Neural cell (in vitro differentiated cells): ENCODE results near the gene PANX2. TPM values are rescaled to one million over a fixed set of nuclear protein-coding genes. Genes with fewer than 3 reads are reported as not detected.

Experiments used
- H2AFZ ChIP-seq: fragments of 200-600, 300-800 bp; sonication (generic), shearing (Covaris generic); 2 replicates; pipeline ENCODE4 v1.6.0; 2014; ENCODE audit warnings: low read depth, mild to moderate bottlenecking, antibody characterized with exemption, low read length, moderate library complexity
- H3F3A ChIP-seq: fragments of 200-600 bp; shearing (Covaris generic); 2 replicates; pipeline ENCODE4 v1.6.1; 2016; ENCODE audit warnings: mild to moderate bottlenecking, moderate library complexity, mixed read lengths, antibody characterized with exemption, low read length; ENCODE audit not compliant: insufficient read depth, poor library complexity, severe bottlenecking
- H3K27ac ChIP-seq: fragments of 200-600, 300-800 bp; sonication (generic), shearing (Covaris generic); 2 replicates; pipeline ENCODE4 v1.5.1; 2014; ENCODE audit warnings: mild to moderate bottlenecking, low read length, moderate library complexity
- H3K27me3 ChIP-seq: fragments of 300-800, 200-600 bp; sonication (generic), shearing (Covaris generic); 2 replicates; pipeline ENCODE4 v1.6.0; 2014; ENCODE audit warnings: mild to moderate bottlenecking, low read depth, low read length, moderate library complexity; ENCODE audit not compliant: insufficient read depth
- H3K36me3 ChIP-seq: fragments of 300-800, 200-600 bp; sonication (generic), shearing (Covaris generic); 2 replicates; pipeline ENCODE4 v1.5.1; 2014; ENCODE audit warnings: mild to moderate bottlenecking, antibody characterized with exemption, low read length, moderate library complexity; ENCODE audit not compliant: insufficient read depth
- H3K4me2 ChIP-seq: fragments of 300-800, 200-600 bp; sonication (generic), shearing (Covaris generic); 2 replicates; pipeline ENCODE4 v1.6.0; 2014; ENCODE audit warnings: mild to moderate bottlenecking, low read length
- H3K4me3 ChIP-seq: fragments of 300-800, 200-600 bp; sonication (generic), shearing (Covaris generic); 2 replicates; pipeline ENCODE4 v1.5.1; 2014; ENCODE audit warnings: mild to moderate bottlenecking, low read length, moderate library complexity
- H3K79me2 ChIP-seq: fragments of 200-600 bp; shearing (Covaris generic); replicated peaks from 2 replicates; pipeline ENCODE4 v1.6.0; 2014; ENCODE audit warnings: mild to moderate bottlenecking, low read length, moderate library complexity; ENCODE audit not compliant: insufficient read depth
- H3K9ac ChIP-seq: fragments of 300-800, 200-600 bp; sonication (generic), shearing (Covaris generic); 2 replicates; pipeline ENCODE4 v1.6.1; 2016; ENCODE audit warnings: mild to moderate bottlenecking, low read length, mixed read lengths
- H3K9me2 ChIP-seq: fragments of 200-600 bp; shearing (Covaris generic); 2 replicates; pipeline ENCODE4 v1.6.1; 2016; ENCODE audit warnings: mild to moderate bottlenecking, low read length, mixed read lengths; ENCODE audit not compliant: insufficient read depth
- H3K9me3 ChIP-seq: fragments of 200-600, 300-800 bp; sonication (generic), shearing (Covaris generic); 2 replicates; pipeline ENCODE4 v1.6.1; 2016; ENCODE audit warnings: mild to moderate bottlenecking, mixed run types, low read length, moderate library complexity, mixed read lengths
- H4K20me1 ChIP-seq: fragments of 200-600 bp; shearing (Covaris generic); 2 replicates; pipeline ENCODE4 v1.6.1; 2016; ENCODE audit warnings: mild to moderate bottlenecking, mixed run types; ENCODE audit not compliant: insufficient read depth
- EP300 ChIP-seq: fragments of 450-650 bp; conservative IDR thresholded peaks from 2 replicates; pipeline ENCODE4 v1.6.1; 2014; ENCODE audit warnings: antibody characterized with exemption, mild to moderate bottlenecking, moderate library complexity; ENCODE audit not compliant: poor library complexity, severe bottlenecking
- EZH2 ChIP-seq: fragments of 200-600, 300-800 bp; shearing (Covaris generic), sonication (generic); IDR thresholded peaks from 2 replicates; pipeline ENCODE4 v1.6.1; 2014; ENCODE audit warnings: antibody characterized with exemption, low read length, borderline replicate concordance, mild to moderate bottlenecking; ENCODE audit not compliant: insufficient read depth, poor library complexity, severe bottlenecking
- MXI1 ChIP-seq: fragments of 450-650 bp; conservative IDR thresholded peaks from 2 replicates; pipeline ENCODE4 v1.6.1; 2014; ENCODE audit warnings: antibody characterized with exemption, mild to moderate bottlenecking; ENCODE audit not compliant: poor library complexity, severe bottlenecking
- POLR2AphosphoS5 ChIP-seq: IDR thresholded peaks from 2 replicates; pipeline ENCODE4 v1.6.1; 2012
- RAD21 ChIP-seq: fragments of 450-650 bp; conservative IDR thresholded peaks from 2 replicates; pipeline ENCODE4 v1.6.1; 2014; ENCODE audit warnings: antibody characterized with exemption, mild to moderate bottlenecking, moderate library complexity
- SMC3 ChIP-seq: fragments of 450-650 bp; conservative IDR thresholded peaks from 2 replicates; pipeline ENCODE4 v1.6.1; 2014; ENCODE audit warnings: antibody characterized with exemption, mild to moderate bottlenecking, moderate library complexity; ENCODE audit not compliant: poor library complexity
- TAF1 ChIP-seq: IDR thresholded peaks from 2 replicates; pipeline ENCODE4 v1.6.1; 2012; ENCODE audit warnings: low read depth
- polyA plus RNA-seq: library from polyadenylated mRNA; depleted of rRNA; stranded (reverse); fragments of >200 nt; gene quantifications from 2 replicates; pipeline ENCODE4 v1.2.3, GENCODE V29; 2014
- TF ChIP-seq, protein P1 (sequence below): IDR thresholded peaks from 2 replicates; pipeline ENCODE4 v1.6.1; 2012; ENCODE audit warnings: borderline replicate concordance
- TF ChIP-seq, protein P2 (sequence below): fragments of 450-650 bp; IDR thresholded peaks from 2 replicates; pipeline ENCODE4 v1.5.1; 2014; ENCODE audit warnings: antibody characterized with exemption, mild to moderate bottlenecking, moderate library complexity; ENCODE audit not compliant: poor library complexity, severe bottlenecking

The PANX2 gene
- polyA plus RNA-seq, 1 donor from 2014 or later, result 3.4 TPM

DNA sequence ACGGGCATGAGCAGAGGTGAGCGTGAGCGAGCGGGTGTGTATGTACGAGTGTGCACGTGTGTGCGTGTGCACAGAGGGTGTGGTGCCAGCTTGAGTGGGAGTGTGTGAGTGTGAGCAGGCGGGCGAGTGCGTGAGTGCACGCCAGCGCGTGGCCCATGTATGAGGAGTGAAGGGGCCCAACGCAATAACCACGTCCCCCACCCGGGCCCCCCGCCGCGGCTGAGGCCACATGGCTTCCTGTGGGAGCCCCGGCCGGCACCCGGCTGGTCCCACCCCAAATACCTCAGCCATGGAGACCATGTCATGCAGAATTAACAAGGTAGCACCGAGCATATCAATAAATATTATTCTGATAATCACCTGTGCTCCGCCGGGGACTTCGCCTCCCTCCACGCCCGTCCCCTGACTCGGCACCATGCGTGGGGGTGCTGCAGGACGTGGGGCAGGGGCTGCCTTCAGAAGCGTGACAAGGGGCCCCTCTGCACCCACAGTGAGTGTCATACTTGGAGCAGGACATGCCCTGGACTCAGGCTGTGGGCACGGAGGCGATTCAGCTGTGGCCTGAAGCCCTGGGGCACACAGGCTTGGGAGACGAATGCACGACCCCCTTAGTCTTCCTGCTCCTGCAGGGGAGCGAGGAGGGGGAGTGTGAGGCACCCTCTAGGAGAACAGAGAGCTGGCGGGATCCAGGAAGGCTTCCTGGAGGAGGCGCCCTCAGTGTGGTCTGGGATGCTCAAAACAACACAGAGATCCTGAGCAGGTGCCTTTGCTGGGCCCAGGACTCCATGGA lies 9.6 kb downstream of the PANX2 start:
- Histone ChIP-seq H3K36me3 (no peaks in the 10 kb centered on the region), H4K20me1 (no peaks in the 10 kb centered on the region), H3K9me2 (no peaks in the 10 kb centered on the region)

DNA sequence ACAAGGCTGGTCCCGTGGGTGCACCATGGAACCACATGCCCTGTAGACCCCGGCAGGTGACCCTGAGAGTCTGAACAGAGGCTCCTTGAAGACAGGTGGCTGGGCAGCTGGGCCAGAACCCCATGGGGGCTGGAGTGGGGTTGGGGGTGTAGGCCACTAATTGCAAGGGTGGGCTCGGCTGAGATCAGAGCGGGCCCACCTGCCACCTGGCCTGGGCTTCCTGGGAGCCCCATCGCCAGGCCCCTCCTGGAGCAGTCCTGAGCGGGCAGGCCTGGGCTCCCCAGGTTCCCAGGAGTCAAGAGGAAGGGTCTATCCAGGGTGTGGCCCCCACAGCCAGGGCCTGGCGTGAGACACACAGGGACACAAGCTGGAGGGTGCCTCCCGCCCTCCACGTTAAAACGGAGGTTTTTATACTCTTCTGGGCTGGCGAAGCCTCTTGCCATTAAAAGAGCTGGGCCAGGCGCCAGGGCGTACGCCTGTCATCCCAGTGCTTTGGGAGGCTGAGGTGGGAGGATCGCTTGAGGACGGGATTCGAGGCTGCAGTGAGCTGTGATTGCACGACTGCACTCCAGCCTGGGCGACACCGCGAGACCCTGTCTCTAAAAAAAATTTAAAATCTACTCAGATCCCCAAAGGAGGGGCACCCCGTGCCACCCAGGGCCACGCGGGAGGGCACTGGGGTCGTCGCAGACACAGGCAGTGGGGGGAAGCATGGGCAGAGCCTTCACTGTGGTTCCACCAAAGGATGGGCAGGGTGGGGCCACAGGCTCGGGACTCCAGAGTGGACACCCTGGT lies 10.4 kb downstream of the PANX2 start:
- no peaks in the 10 kb centered on the region for H3K36me3 ChIP-seq
- no peak overlapping the region for H3K4me3 ChIP-seq
- H3K9me2 ChIP-seq, result no peaks in the 10 kb centered on the region
- H3K4me2 ChIP-seq, result no peak overlapping the region
- H3K9me3 ChIP-seq, result no peaks in the 10 kb centered on the region
- H3K27ac ChIP-seq, result no peak overlapping the region
- H3K79me2 ChIP-seq, result no peaks in the 10 kb centered on the region
- no peaks in the 10 kb centered on the region for H4K20me1 ChIP-seq
- H3K27me3 ChIP-seq, result no peaks in the 10 kb centered on the region
- no peak overlapping the region for H3K9ac ChIP-seq
- no peaks in the 10 kb centered on the region for H3F3A ChIP-seq
- H2AFZ ChIP-seq, result no peak overlapping the region
- TF ChIP-seq MXI1 (no peak), EZH2 (no peak), POLR2AphosphoS5 (no peak), TAF1 (no peak), EP300 (no peak), SMC3 (no peak)
- TF ChIP-seq, protein P1, sequence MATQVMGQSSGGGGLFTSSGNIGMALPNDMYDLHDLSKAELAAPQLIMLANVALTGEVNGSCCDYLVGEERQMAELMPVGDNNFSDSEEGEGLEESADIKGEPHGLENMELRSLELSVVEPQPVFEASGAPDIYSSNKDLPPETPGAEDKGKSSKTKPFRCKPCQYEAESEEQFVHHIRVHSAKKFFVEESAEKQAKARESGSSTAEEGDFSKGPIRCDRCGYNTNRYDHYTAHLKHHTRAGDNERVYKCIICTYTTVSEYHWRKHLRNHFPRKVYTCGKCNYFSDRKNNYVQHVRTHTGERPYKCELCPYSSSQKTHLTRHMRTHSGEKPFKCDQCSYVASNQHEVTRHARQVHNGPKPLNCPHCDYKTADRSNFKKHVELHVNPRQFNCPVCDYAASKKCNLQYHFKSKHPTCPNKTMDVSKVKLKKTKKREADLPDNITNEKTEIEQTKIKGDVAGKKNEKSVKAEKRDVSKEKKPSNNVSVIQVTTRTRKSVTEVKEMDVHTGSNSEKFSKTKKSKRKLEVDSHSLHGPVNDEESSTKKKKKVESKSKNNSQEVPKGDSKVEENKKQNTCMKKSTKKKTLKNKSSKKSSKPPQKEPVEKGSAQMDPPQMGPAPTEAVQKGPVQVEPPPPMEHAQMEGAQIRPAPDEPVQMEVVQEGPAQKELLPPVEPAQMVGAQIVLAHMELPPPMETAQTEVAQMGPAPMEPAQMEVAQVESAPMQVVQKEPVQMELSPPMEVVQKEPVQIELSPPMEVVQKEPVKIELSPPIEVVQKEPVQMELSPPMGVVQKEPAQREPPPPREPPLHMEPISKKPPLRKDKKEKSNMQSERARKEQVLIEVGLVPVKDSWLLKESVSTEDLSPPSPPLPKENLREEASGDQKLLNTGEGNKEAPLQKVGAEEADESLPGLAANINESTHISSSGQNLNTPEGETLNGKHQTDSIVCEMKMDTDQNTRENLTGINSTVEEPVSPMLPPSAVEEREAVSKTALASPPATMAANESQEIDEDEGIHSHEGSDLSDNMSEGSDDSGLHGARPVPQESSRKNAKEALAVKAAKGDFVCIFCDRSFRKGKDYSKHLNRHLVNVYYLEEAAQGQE, result no peak

More for the DNA sequence above, 9.6 kb downstream of the PANX2 start:
- H3K27ac ChIP-seq, result no peak overlapping the region
- no peak overlapping the region for H3K4me3 ChIP-seq
- H3K79me2 ChIP-seq, result no peaks in the 10 kb centered on the region
- H3K4me2 ChIP-seq, result no peak overlapping the region
- no peak overlapping the region for H2AFZ ChIP-seq
- H3K9ac ChIP-seq, result no peak overlapping the region
- no peak for TF ChIP-seq EP300
- no peak for TF ChIP-seq EZH2
- TF ChIP-seq POLR2AphosphoS5, result no peak
- TF ChIP-seq SMC3, result no peak
- TF ChIP-seq MXI1, result no peak
- no peak for TF ChIP-seq TAF1
- TF ChIP-seq, protein P2, sequence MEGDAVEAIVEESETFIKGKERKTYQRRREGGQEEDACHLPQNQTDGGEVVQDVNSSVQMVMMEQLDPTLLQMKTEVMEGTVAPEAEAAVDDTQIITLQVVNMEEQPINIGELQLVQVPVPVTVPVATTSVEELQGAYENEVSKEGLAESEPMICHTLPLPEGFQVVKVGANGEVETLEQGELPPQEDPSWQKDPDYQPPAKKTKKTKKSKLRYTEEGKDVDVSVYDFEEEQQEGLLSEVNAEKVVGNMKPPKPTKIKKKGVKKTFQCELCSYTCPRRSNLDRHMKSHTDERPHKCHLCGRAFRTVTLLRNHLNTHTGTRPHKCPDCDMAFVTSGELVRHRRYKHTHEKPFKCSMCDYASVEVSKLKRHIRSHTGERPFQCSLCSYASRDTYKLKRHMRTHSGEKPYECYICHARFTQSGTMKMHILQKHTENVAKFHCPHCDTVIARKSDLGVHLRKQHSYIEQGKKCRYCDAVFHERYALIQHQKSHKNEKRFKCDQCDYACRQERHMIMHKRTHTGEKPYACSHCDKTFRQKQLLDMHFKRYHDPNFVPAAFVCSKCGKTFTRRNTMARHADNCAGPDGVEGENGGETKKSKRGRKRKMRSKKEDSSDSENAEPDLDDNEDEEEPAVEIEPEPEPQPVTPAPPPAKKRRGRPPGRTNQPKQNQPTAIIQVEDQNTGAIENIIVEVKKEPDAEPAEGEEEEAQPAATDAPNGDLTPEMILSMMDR, result no peak
- TF ChIP-seq, protein P1, result no peak
- TF ChIP-seq RAD21, result no peak
- H3K9me3 ChIP-seq, result no peaks in the 10 kb centered on the region
- no peaks in the 10 kb centered on the region for H3K27me3 ChIP-seq
- H3F3A ChIP-seq, result no peaks in the 10 kb centered on the region
